ENCODE results near the gene PLCB1.

- TF ChIP-seq CTCF (conservative IDR thresholded peaks at IDR 0.05; ENCODE audit: low read length) (no peak), EZH2phosphoT487 (IDR thresholded peaks at IDR 0.05; ENCODE audit: borderline replicate concordance) (no peak)
These were observed 130.7 kb downstream of the PLCB1 start for GRCh38 chr20:8262721-8263120.
